ENCODE data around the gene CACNA1D.

GRCh38 chr3:53518495-53518981 lies 24.1 kb downstream of the CACNA1D start:
- TF ChIP-seq CTCF (conservative IDR thresholded peaks at IDR 0.05 in 1 of 2, IDR thresholded peaks at IDR 0.05 in 1 of 2; ENCODE audit: low read depth in 1 of 2, low read length in 2 of 2) (no peak), EZH2 (IDR thresholded peaks at IDR 0.05; ENCODE audit: low read length, missing control alignments) (no peak)
